ENCODE data around the gene UVRAG. TPM values are rescaled to one million over a fixed set of nuclear protein-coding genes. Genes with fewer than 3 reads are reported as not detected.
A peak's percentile ranks its signal among the peaks of the same experiment; 100 is the strongest.

Gene UVRAG
- total and polyA plus RNA-seq, 2 of the 4 experiments (the other 2 are of a cell fraction), result 5.6 to 10.9 TPM

GRCh38 chr11:75816561-75817239, 1.7 kb downstream of the UVRAG start:
- Histone ChIP-seq H2BK5ac (ENCODE audit: low read depth, low read length, poor library complexity, severe bottlenecking) (no peak overlapping the region), H3K4me3 (ENCODE audit: insufficient read depth, low read depth, low read length) (peak overlapping the region; percentile 59), H3K36me3 (ENCODE audit: control insufficient read depth, insufficient read depth, low read length) (no peaks in the 10 kb centered on the region), H3K4me1 (ENCODE audit: control insufficient read depth, insufficient read depth, low read length) (peaks cover 8% of the 10 kb centered on the region), H3K27me3 (ENCODE audit: control insufficient read depth, insufficient read depth, low read length) (no peaks in the 10 kb centered on the region), H3K18ac (ENCODE audit: low read depth, low read length) (no peak overlapping the region), H3K27ac (ENCODE audit: insufficient read depth, low read length) (no peak overlapping the region), H3K9me3 (ENCODE audit: control insufficient read depth, insufficient read depth, low read length) (no peaks in the 10 kb centered on the region), H3K9me1 (ENCODE audit: insufficient read depth, low read length) (0 out of 2 replicates have a peak, but pooled peaks cover 4% of the 10 kb centered on the region), H4K8ac (ENCODE audit: low read depth in 2 of 2, low read length in 2 of 2) (0 out of 4 replicates have a peak overlapping the region, but pooled peaks of 1 of the 2 experiments have one; percentile 11), H4K20me1 (ENCODE audit: insufficient read depth, low read length) (peaks cover 18% of the 10 kb centered on the region), H3K79me1 (ENCODE audit: low read depth in 1 of 2, low read length in 2 of 2) (peaks cover 26 to 52% of the 10 kb centered on the region in 2 experiments; a peak in 3 of 4 replicates), H2BK120ac (ENCODE audit: low read depth, low read length) (no peak overlapping the region), H4K5ac (ENCODE audit: low read depth, low read length) (0 out of 2 replicates have a peak overlapping the region, but pooled peaks have one; percentile 19), H2BK20ac (ENCODE audit: low read depth, low read length) (no peak overlapping the region), H4K91ac (ENCODE audit: insufficient read depth, low read depth, low read length) (no peak overlapping the region), H3K9ac (ENCODE audit: low read depth, low read length) (peak overlapping the region; percentile 41), H3K4me2 (ENCODE audit: low read depth, low read length) (peak overlapping the region; percentile 93), H3K14ac (replicated peaks; ENCODE audit: low read depth, low read length) (no peak overlapping the region; the same call in 1 of the 2 replicates), H2AK5ac (ENCODE audit: low read depth, low read length) (peak overlapping the region; percentile 16; the same call in 1 of the 2 replicates), H3K56ac (ENCODE audit: extremely low read depth, insufficient read depth, low read length) (no peak overlapping the region), H3K4ac (ENCODE audit: low read depth, low read length) (peak overlapping the region; percentile 19; the same call in 1 of the 2 replicates), H2AK9ac (replicated peaks; ENCODE audit: low read depth, low read length, poor library complexity) (peak overlapping the region; percentile 10), H2AFZ (replicated peaks; ENCODE audit: low read length, poor library complexity) (no peak overlapping the region), H3K23ac (ENCODE audit: low read depth, low read length) (peak overlapping the region; percentile 31), H2BK15ac (ENCODE audit: low read depth, low read length) (no peak overlapping the region)
- in situ Hi-C loops (cut with MboI; ENCODE audit: low sequenced_read_pairs) (no loop called here), intact Hi-C loops (cut with micrococcal nuclease) (loop anchor here (5.0 kb wide), 1 partner anchor 51 kb away; no protein-coding TSS in a partner anchor), dilution Hi-C loops (cut with HindIII; ENCODE audit: low sequenced_read_pairs, unreplicated experiment) (no loop called here)
- BruUV-seq (replicated peaks), result no TSS peak
- 45% methylated on average over 4 of the region's 6 CpGs; no CpG with 5 or more reads in 1 of the 2 experiments for WGBS, 2 experiments (ENCODE audit: extremely low coverage in 2 of 2, insufficient read length in 1 of 2)
- ATAC-seq (ENCODE audit: low read depth) (no peak), DNase-seq (no peak)
- CTCF ChIA-PET, result interaction anchor here (1.4 kb wide), 1 partner anchor 13 kb away, joined by 5 read pairs; no protein-coding TSS in a partner anchor
- peak; percentile 59; the same call in 1 of the 2 replicates for TF ChIP-seq BHLHE40 (IDR thresholded peaks at IDR 0.05; ENCODE audit: low read depth, low read length)
- TF ChIP-seq, protein P1, sequence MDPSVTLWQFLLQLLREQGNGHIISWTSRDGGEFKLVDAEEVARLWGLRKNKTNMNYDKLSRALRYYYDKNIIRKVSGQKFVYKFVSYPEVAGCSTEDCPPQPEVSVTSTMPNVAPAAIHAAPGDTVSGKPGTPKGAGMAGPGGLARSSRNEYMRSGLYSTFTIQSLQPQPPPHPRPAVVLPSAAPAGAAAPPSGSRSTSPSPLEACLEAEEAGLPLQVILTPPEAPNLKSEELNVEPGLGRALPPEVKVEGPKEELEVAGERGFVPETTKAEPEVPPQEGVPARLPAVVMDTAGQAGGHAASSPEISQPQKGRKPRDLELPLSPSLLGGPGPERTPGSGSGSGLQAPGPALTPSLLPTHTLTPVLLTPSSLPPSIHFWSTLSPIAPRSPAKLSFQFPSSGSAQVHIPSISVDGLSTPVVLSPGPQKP (IDR thresholded peaks at IDR 0.05; ENCODE audit: borderline replicate concordance, low read depth, low read length), result no peak
- POLR2A ChIA-PET (ENCODE audit: unreplicated experiment), result no interaction called here

Data from IMR-90 (cell line).